ENCODE data around the gene ALDH1B1.

GRCh38 chr9:38374847-38375571 is 17.5 kb upstream of the ALDH1B1 start:
- TF ChIP-seq CTCF (conservative IDR thresholded peaks at IDR 0.05; ENCODE audit: low read length): no peak
- TF ChIP-seq EZH2phosphoT487 (IDR thresholded peaks at IDR 0.05; ENCODE audit: borderline replicate concordance): no peak
